Heart right ventricle (tissue), 16 donors: Measurements from ENCODE around the gene FABP7. TPM values are rescaled to one million over a fixed set of nuclear protein-coding genes. Genes with fewer than 3 reads are reported as not detected.

Experiments
- ATAC-seq, 8 donors: fragments of 200-7000 bp; cut with Tn5 transposase; one replicate each; pipeline ENCODE4 v1.9.1; 2020; ENCODE audit warnings: mild to moderate bottlenecking in 8 of 8, moderate library complexity in 8 of 8, moderate number of reproducible peaks in 1 of 8
- DNase-seq, 2 donors: peaks; one replicate each; pipeline ENCODE4 v3.0.0-alpha.2; 2020
- H3K27ac ChIP-seq, 10 donors: fragments of 200-600 bp; sonication (generic) in 2 of 10; one replicate each; pipeline versions ENCODE4 v1.5.0 to v1.8.0; 2020 to 2022; ENCODE audit warnings: mild to moderate bottlenecking in 3 of 10
- H3K27me3 ChIP-seq, 7 donors: fragments of 200-600 bp; one replicate each; pipeline ENCODE4 v1.8.0; 2021 to 2022; ENCODE audit warnings: mild to moderate bottlenecking in 2 of 7
- H3K36me3 ChIP-seq, 9 donors: fragments of 200-600 bp; sonication (generic) in 1 of 9; one replicate each; pipeline versions ENCODE4 v1.5.0 to v1.8.0; 2020 to 2022; ENCODE audit warnings: mild to moderate bottlenecking in 2 of 9
- H3K4me1 ChIP-seq, 9 donors: fragments of 200-600 bp; sonication (generic) in 1 of 9; one replicate each; pipeline versions ENCODE4 v1.5.0 to v1.8.0; 2020 to 2022; ENCODE audit warnings: mild to moderate bottlenecking in 4 of 9
- H3K4me3 ChIP-seq, 10 donors: fragments of 200-600 bp; sonication (generic) in 2 of 10; one replicate each; pipeline versions ENCODE4 v1.5.0 to v1.8.0; 2020 to 2022; ENCODE audit warnings: mild to moderate bottlenecking in 7 of 10, moderate library complexity in 2 of 10
- H3K9me3 ChIP-seq, 11 donors: fragments of 200-600 bp in 10 of 11; sonication (generic) in 2 of 11; one replicate each; pipeline versions ENCODE4 v1.5.0 to v1.8.0; 2013 to 2022; ENCODE audit warnings: mild to moderate bottlenecking in 2 of 11, control low read depth in 1 of 11, moderate library complexity in 1 of 11
- CTCF ChIP-seq, 9 donors: fragments of 200-600 bp; sonication (generic) in 2 of 9; IDR thresholded peaks; one replicate each; pipeline versions ENCODE4 v1.5.0 to v1.8.0; 2021 to 2022; ENCODE audit warnings: antibody characterized with exemption in 9 of 9, mild to moderate bottlenecking in 5 of 9, moderate library complexity in 1 of 9
- WGBS, 2 donors: extraction: QIAGEN DNeasy Blood & Tissue Kit; methylation state at CpG; one replicate each; pipeline ENCODE4 v1.1.7; 2013; ENCODE audit warnings: inconsistent platforms in 1 of 2; 5-methylcytosine and 5-hydroxymethylcytosine counted together
- intact Hi-C, 10 donors: fragments of 100-400 bp; cut with DNase I; formaldehyde crosslinking; loops; one replicate each; pipeline versions ENCODE4 v1.11.1 to v1.14.2; 2022
- polyA plus RNA-seq, 2 donors: library from polyadenylated mRNA; stranded (reverse); fragments of 200-250 nt; gene quantifications; one replicate each; pipeline ENCODE4 v1.2.3, GENCODE V29; 2013
- total RNA-seq, 10 donors: library from RNA; stranded (reverse); fragmentation: NEBNext Ultra II Directional in 3 of 10; extraction: Animal tissue kit (Norgen Biotek cat#: 25700) in 3 of 10; gene quantifications; one replicate each; pipeline versions ENCODE4 v1.2.1 to v1.2.4, GENCODE V29; 2021 to 2023
- donor health status: Arrhythmogenic right ventricular cardiomyopathy.
- donor health status: ischemic (EF 13 %, LVEDD 7.1; RV severe dilation, severe dysfunction).
- donor health status: healthy with polysubstance abuse.
- donor health status: DM: no; HTN: yes; CAD: no.
- donor health status: DM: no; HTN: no; CAD: no.
- donor health status: ischemic (EF 25% LVEDD 6.9; RV normal size, moderate dysfunction).
- donor health status: ischemic (EF 25% LVEDD 5.7; RV mildly dilated, moderate dysfunction).
- donor health status: healthy.
- donor health status: DM: yes; HTN: yes; CAD: no.
- donor health status: Ischemic cardiomyopathy.
- donor health status: ischemic (EF 35%, LVEDD 5.7; RV mildly dilated, moderate dysfunction).
- donor health status: nonischemic (EF 11% LVEDD 7.7; RV severe dilation, severe dysfunction).
- donor health status: DM: yes; HTN: yes; CAD: no.
- donor health status: PGD.
- donor health status: ischemic (EF 29% LVEDD 5.4; RV normal size, mild dysfunction).
- donor health status: nonischemic (EF 23%, LVEDD 6.1; RV moderate dilation, normal function).

Gene FABP7
- total and polyA plus RNA-seq, 12 donors: 0.16 TPM; not detected in 11

GRCh38 chr6:122809691-122810090, 30.2 kb downstream of the FABP7 start:
- TF ChIP-seq CTCF (IDR thresholded peaks at IDR 0.05): no peak
- intact Hi-C loops: no loop called here
- ATAC-seq (no peak), DNase-seq (no peak)
- Histone ChIP-seq H3K36me3 (peaks cover 0 to 36% (median 2%) of the 10 kb centered on the region in 9 donors), H3K9me3 (no peaks in the 10 kb centered on the region), H3K4me3 (no peak overlapping the region), H3K4me1 (no peaks in the 10 kb centered on the region), H3K27ac (no peak overlapping the region), H3K27me3 (no peaks in the 10 kb centered on the region)
- 90 to 92% methylated on average over 2 of the region's 2 CpGs for WGBS, 2 donors

GRCh38 chr6:122810189-122810588, 30.7 kb downstream of the FABP7 start:
- Histone ChIP-seq H3K27me3 (no peaks in the 10 kb centered on the region), H3K27ac (no peak overlapping the region), H3K4me3 (no peak overlapping the region), H3K9me3 (no peaks in the 10 kb centered on the region), H3K4me1 (no peaks in the 10 kb centered on the region), H3K36me3 (peaks cover 0 to 31% (median 2%) of the 10 kb centered on the region in 9 donors)
- TF ChIP-seq CTCF (IDR thresholded peaks at IDR 0.05): no peak
- WGBS, 2 donors: 82 to 86% methylated on average over 1 of the region's 1 CpG
- ATAC-seq: no peak
- no peak for DNase-seq
- intact Hi-C loops: no loop called here

GRCh38 chr6:122817358-122817757, 37.8 kb downstream of the FABP7 start:
- no peaks in the 10 kb centered on the region for H3K36me3 ChIP-seq
- ATAC-seq (no peak), DNase-seq (no peak)
- no peak overlapping the region for H3K4me3 ChIP-seq
- H3K9me3 ChIP-seq: no peaks in the 10 kb centered on the region
- no peak for TF ChIP-seq CTCF (IDR thresholded peaks at IDR 0.05)
- no peaks in the 10 kb centered on the region for H3K4me1 ChIP-seq
- no peaks in the 10 kb centered on the region for H3K27me3 ChIP-seq
- intact Hi-C loops: no loop called here
- 74 to 93% methylated on average over 2 of the region's 2 CpGs for WGBS, 2 donors
- H3K27ac ChIP-seq: no peak overlapping the region

DNA sequence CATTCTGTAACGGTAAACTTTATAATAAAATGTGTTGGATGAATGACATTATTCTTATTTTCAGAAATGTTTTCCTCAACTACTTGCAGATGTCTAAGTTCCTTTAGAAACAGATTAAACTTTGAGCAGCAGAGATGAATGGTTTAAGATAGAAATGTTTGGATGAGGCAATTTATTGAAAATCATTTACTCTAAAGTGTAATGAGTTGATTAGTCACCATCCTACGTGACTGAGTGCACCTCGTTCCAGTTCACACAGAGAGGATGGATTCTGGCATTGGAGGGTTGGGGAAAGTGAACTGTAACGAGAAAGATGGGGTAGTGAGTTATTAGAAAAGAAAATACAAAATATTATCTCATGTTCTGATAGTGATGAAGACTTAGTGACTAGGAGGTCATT, 38.2 kb downstream of the FABP7 start:
- DNase-seq (no peak), ATAC-seq (no peak)
- no peaks in the 10 kb centered on the region for H3K36me3 ChIP-seq
- no peak for TF ChIP-seq CTCF (IDR thresholded peaks at IDR 0.05)
- intact Hi-C loops: no loop called here
- no peaks in the 10 kb centered on the region for H3K9me3 ChIP-seq
- H3K4me3 ChIP-seq: no peak overlapping the region
- no peaks in the 10 kb centered on the region for H3K4me1 ChIP-seq
- no peaks in the 10 kb centered on the region for H3K27me3 ChIP-seq
- no peak overlapping the region for H3K27ac ChIP-seq
- WGBS, 2 donors: 72 to 79% methylated on average over 4 of the region's 4 CpGs
